ENCODE results near the gene CDT1. TPM values are rescaled to one million over a fixed set of nuclear protein-coding genes. Genes with fewer than 3 reads are reported as not detected.

The CDT1 gene
- total RNA-seq, 1 donor from 2014 or later: 25.3 TPM

GRCh38 chr16:88811769-88812512, 8.4 kb downstream of the CDT1 start, which contains the start of gene APRT:
Gene APRT (minus strand): TSS chr16:88811928. CDS start chr16:88811899, 29 bp downstream.
- H3K4me3 Mint-ChIP-seq (ENCODE audit: low read depth): peak within 1 kb of the TSS; percentile 85
- peak; percentile 43 for TF ChIP-seq CTCF (IDR thresholded peaks at IDR 0.05; ENCODE audit: unreplicated experiment)
- no peaks in the 10 kb centered on the region for H3K27me3 Mint-ChIP-seq
- no peaks in the 10 kb centered on the region for H3K9me3 Mint-ChIP-seq (ENCODE audit: low read depth)
- no peaks in the 10 kb centered on the region for H3K36me3 Mint-ChIP-seq (ENCODE audit: insufficient read depth)
- peak; percentile 97 for DNase-seq (ENCODE audit: low spot score, unreplicated experiment)
- H3K27ac Mint-ChIP-seq: peak within 1 kb of the TSS; percentile 99
- peaks cover 4% of the 10 kb centered on the region for H3K4me1 Mint-ChIP-seq (ENCODE audit: low read depth)

DNA sequence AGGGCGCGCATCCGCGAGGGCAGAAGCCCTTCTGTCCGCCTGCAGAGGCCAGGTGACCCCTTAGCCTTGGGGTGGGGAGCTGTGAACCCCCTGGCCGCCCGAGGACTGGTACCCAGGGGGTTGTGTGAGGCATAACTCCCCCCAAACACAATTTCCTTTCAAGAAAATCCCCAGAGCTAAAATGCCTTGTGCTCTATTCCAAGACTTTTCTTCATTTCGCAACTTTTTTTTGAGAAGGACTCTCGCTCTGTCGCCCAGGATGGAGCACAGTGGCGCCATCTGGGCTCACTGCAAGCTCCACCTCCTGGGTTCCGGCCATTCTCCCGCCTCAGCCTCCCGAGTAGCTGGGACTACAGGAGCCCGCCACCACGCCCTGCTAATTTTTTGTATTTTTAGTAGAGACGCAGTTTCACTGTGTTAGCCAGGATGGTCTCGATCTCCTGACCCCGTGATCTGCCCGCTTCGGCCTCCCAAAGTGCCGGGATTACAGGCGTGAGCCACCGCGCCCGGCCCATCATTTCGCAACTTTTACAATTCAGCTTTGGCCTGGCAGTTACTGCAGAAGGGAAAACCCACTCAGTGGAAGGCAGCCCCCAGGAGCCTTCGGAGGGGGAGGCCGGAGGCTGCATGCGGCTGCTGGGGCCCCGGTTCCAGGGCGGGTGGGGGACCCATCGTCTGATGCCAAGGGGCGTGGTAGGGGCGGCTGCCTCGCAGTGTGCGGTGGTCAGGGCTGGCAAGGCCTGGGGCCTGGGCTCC, 9.1 kb downstream of the CDT1 start:
- H3K4me1 Mint-ChIP-seq (ENCODE audit: low read depth): peaks cover 4% of the 10 kb centered on the region
- TF ChIP-seq CTCF (IDR thresholded peaks at IDR 0.05; ENCODE audit: unreplicated experiment): peak; percentile 10
- H3K27me3 Mint-ChIP-seq: no peaks in the 10 kb centered on the region
- peak overlapping the region; percentile 75 for H3K4me3 Mint-ChIP-seq (ENCODE audit: low read depth)
- H3K27ac Mint-ChIP-seq: peak overlapping the region; percentile 96
- no peaks in the 10 kb centered on the region for H3K9me3 Mint-ChIP-seq (ENCODE audit: low read depth)
- DNase-seq (ENCODE audit: low spot score, unreplicated experiment): no peak
- H3K36me3 Mint-ChIP-seq (ENCODE audit: insufficient read depth): no peaks in the 10 kb centered on the region

DNA sequence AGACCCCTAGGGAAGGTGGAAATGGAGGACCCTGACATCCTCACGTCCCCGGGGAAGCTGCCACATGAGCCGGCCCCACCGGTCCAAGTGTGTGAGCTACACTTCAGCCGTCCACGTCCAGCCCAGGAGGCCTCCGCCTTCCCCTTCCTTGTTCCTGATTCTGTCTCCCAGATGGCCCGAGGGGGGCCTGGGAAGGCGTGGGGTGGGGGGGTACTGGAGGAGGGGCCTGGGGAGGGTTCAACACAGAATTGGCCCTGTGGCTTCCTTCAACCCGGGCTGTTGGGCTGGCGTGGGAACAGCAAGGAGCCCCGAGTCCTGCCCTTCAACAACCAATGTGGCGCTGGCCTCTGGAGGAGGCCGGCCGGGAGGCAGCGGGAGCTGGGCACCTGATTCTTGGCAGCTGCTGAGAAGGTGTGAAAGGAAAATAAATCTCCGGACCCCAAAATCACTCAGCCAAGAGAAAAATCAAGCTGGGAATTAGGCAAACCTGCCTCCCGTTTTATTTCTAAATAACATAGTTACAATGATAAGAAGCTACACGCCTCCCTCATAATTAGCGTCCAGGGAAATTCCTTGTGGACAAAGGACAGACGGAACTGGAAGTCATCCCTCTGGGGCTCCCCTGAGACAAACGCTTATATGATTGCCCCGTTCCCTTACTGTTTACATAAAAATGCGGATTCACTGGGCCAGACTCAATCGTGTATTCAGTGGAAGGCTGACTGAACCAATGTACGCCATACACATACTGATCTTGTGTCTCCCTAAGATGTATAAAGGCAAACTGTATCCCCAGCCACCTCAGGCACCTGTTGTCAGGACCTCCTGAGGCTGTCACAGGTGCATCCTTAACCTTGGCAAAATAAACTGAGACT, 9.9 kb downstream of the CDT1 start:
- H3K4me1 Mint-ChIP-seq (ENCODE audit: low read depth): peaks cover 4% of the 10 kb centered on the region
- H3K36me3 Mint-ChIP-seq (ENCODE audit: insufficient read depth): no peaks in the 10 kb centered on the region
- H3K4me3 Mint-ChIP-seq (ENCODE audit: low read depth): peak overlapping the region; percentile 34
- no peaks in the 10 kb centered on the region for H3K27me3 Mint-ChIP-seq
- H3K27ac Mint-ChIP-seq: no peak overlapping the region
- no peak for TF ChIP-seq CTCF (IDR thresholded peaks at IDR 0.05; ENCODE audit: unreplicated experiment)
- no peaks in the 10 kb centered on the region for H3K9me3 Mint-ChIP-seq (ENCODE audit: low read depth)
- no peak for DNase-seq (ENCODE audit: low spot score, unreplicated experiment)

DNA sequence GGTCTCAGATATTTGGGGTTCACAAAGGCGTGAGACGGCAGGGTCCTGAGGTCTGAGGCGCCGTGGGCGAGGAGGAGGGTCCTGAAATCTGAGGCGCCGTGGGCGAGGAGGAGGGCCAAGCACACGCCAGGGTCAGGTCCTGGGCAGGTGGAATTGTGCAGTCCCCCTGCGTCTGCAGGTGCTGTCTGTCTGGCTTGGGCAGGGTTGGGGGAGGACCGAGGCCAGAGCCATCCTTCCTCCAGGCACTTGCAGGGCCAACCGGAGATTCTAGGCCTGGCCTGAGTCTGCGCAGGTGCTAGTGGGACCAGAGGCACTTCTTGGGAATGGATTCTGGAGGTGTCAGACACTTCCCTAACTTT, 10.5 kb downstream of the CDT1 start:
- no peak for TF ChIP-seq CTCF (IDR thresholded peaks at IDR 0.05; ENCODE audit: unreplicated experiment)
- Mint-ChIP-seq H3K9me3 (ENCODE audit: low read depth) (no peaks in the 10 kb centered on the region), H3K27me3 (no peaks in the 10 kb centered on the region), H3K4me1 (ENCODE audit: low read depth) (peaks cover 4% of the 10 kb centered on the region), H3K36me3 (ENCODE audit: insufficient read depth) (no peaks in the 10 kb centered on the region), H3K27ac (no peak overlapping the region), H3K4me3 (ENCODE audit: low read depth) (no peak overlapping the region)
- no peak for DNase-seq (ENCODE audit: low spot score, unreplicated experiment)

- Mint-ChIP-seq H3K27me3 (no peaks in the 10 kb centered on the region), H3K4me3 (ENCODE audit: low read depth) (no peak overlapping the region), H3K27ac (no peak overlapping the region), H3K4me1 (ENCODE audit: low read depth) (peaks cover 4% of the 10 kb centered on the region), H3K9me3 (ENCODE audit: low read depth) (no peaks in the 10 kb centered on the region), H3K36me3 (ENCODE audit: insufficient read depth) (no peaks in the 10 kb centered on the region)
- TF ChIP-seq CTCF (IDR thresholded peaks at IDR 0.05; ENCODE audit: unreplicated experiment): no peak
- no peak for DNase-seq (ENCODE audit: low spot score, unreplicated experiment)
These were observed 11.6 kb downstream of the CDT1 start for GRCh38 chr16:88815227-88815626.
